ENCODE results near the gene ZNF385C.

- TF ChIP-seq CTCF (conservative IDR thresholded peaks at IDR 0.05 in 1 of 2, IDR thresholded peaks at IDR 0.05 in 1 of 2; ENCODE audit: low read depth in 1 of 2, low read length in 2 of 2), result no peak
- no peak for TF ChIP-seq EZH2 (IDR thresholded peaks at IDR 0.05; ENCODE audit: low read length, missing control alignments)
Measured at GRCh38 chr17:42017866-42018200, 80.4 kb downstream of the ZNF385C start.
